Uterus (tissue), 2 donors: ENCODE results near the gene CST1.
"Not testable (repeated sequence)": the region's sequence is repeated elsewhere in the genome, so short reads cannot be mapped to it uniquely, and the experiment has no call there.

Experiments used
- CTCF ChIP-seq, 4 experiments: fragments of 200-600 bp in 2 of 4; fragments of 450-650 bp in 2 of 4; sonication (generic) in 2 of 4; IDR thresholded peaks; one replicate each; pipeline ENCODE4 v1.5.1; 2016 to 2019; ENCODE audit warnings: antibody characterized with exemption in 4 of 4, mild to moderate bottlenecking in 2 of 4, moderate library complexity in 1 of 4
- POLR2A ChIP-seq, 2 donors: fragments of 450-650 bp; IDR thresholded peaks; one replicate each; pipeline ENCODE4 v1.6.1; 2016; ENCODE audit warnings: antibody characterized with exemption in 2 of 2, mild to moderate bottlenecking in 1 of 2, moderate library complexity in 1 of 2

GRCh38 chr20:23735391-23735790 is 15.3 kb downstream of the CST1 start:
- not testable (repeated sequence) for TF ChIP-seq CTCF, POLR2A (IDR thresholded peaks at IDR 0.05)
